Kidney epithelial cell (primary cell): ENCODE measurements around the gene ATG12. TPM values are rescaled to one million over a fixed set of nuclear protein-coding genes. Genes with fewer than 3 reads are reported as not detected.

Experiments
- DNase-seq: peaks from one replicate; pipeline ENCODE4 v3.0.0-alpha.2; 2010; ENCODE audit warnings: low read depth
- H3K27me3 ChIP-seq: 2 replicates; pipeline ENCODE4 v1.6.0; 2011; ENCODE audit warnings: low read length; ENCODE audit not compliant: control insufficient read depth, insufficient read depth
- H3K36me3 ChIP-seq: 2 replicates; pipeline ENCODE4 v1.5.1; 2011; ENCODE audit warnings: low read length; ENCODE audit not compliant: control insufficient read depth, insufficient read depth
- H3K4me3 ChIP-seq: 2 replicates; pipeline ENCODE4 v1.5.1; 2011; ENCODE audit warnings: low read depth, mild to moderate bottlenecking, control low read depth, low read length
- CTCF ChIP-seq: IDR thresholded peaks from 2 replicates; pipeline ENCODE4 v1.5.1; 2011; ENCODE audit warnings: mild to moderate bottlenecking, moderate library complexity, low read length, control low read depth, inconsistent platforms; ENCODE audit not compliant: insufficient read depth, poor library complexity, severe bottlenecking
- total RNA-seq: library from RNA; depleted of rRNA; stranded (reverse); fragments of >200 nt; gene quantifications from 2 replicates; pipeline ENCODE4 v1.2.3, GENCODE V29; 2015

ATG12 gene
- total RNA-seq, 1 donor from 2014 or later: 35.1 TPM

GRCh38 chr5:115796656-115797055 lies 44.7 kb downstream of the ATG12 start:
- Histone ChIP-seq H3K36me3 (no peaks in the 10 kb centered on the region), H3K27me3 (no peaks in the 10 kb centered on the region), H3K4me3 (no peak overlapping the region)
- no peak for DNase-seq
- TF ChIP-seq CTCF: no peak

- no peaks in the 10 kb centered on the region for H3K36me3 ChIP-seq
- no peak for DNase-seq
- no peaks in the 10 kb centered on the region for H3K27me3 ChIP-seq
- no peak overlapping the region for H3K4me3 ChIP-seq
- TF ChIP-seq CTCF: no peak
Observed at GRCh38 chr5:115795700-115796099, 45.7 kb downstream of the ATG12 start.

- TF ChIP-seq CTCF: no peak
- no peaks in the 10 kb centered on the region for H3K36me3 ChIP-seq
- DNase-seq: no peak
- no peak overlapping the region for H3K4me3 ChIP-seq
- no peaks in the 10 kb centered on the region for H3K27me3 ChIP-seq
Observed at GRCh38 chr5:115788440-115788839, 52.9 kb downstream of the ATG12 start.

GRCh38 chr5:115787426-115787825 lies 53.9 kb downstream of the ATG12 start:
- no peak for TF ChIP-seq CTCF
- DNase-seq: no peak
- H3K27me3 ChIP-seq: no peaks in the 10 kb centered on the region

GRCh38 chr5:115785381-115786065 lies 55.8 kb downstream of the ATG12 start:
- Histone ChIP-seq H3K4me3 (no peak overlapping the region), H3K36me3 (no peaks in the 10 kb centered on the region), H3K27me3 (no peaks in the 10 kb centered on the region)
- no peak for DNase-seq
- TF ChIP-seq CTCF: no peak

More at GRCh38 chr5:115787426-115787825, 53.9 kb downstream of the ATG12 start:
- no peaks in the 10 kb centered on the region for H3K36me3 ChIP-seq
- no peak overlapping the region for H3K4me3 ChIP-seq

GRCh38 chr5:115778417-115778816 lies 62.9 kb downstream of the ATG12 start:
- Histone ChIP-seq H3K4me3 (no peak overlapping the region), H3K27me3 (no peaks in the 10 kb centered on the region), H3K36me3 (no peaks in the 10 kb centered on the region)
- DNase-seq: no peak
- no peak for TF ChIP-seq CTCF
